T-helper 2 cell treated with Interferon-gamma antibody and Interleukin-4, amounts not matched to agents 5 μg/mL and 100 μg/mL, for 36 hours (primary cell): Measurements from ENCODE around the gene SZRD1.
"Not testable (repeated sequence)": the region's sequence is repeated elsewhere in the genome, so short reads cannot be mapped to it uniquely, and the experiment has no call there.

Experiments
- DNase-seq: peaks from one replicate; pipeline ENCODE4 v3.0.0; 2021; ENCODE audit warnings: low spot score
- H3K27ac Mint-ChIP-seq: one replicate; pipeline ENCODE4 v1.8.0; 2021; ENCODE audit warnings: mild to moderate bottlenecking, mixed read lengths
- H3K27me3 Mint-ChIP-seq: one replicate; pipeline ENCODE4 v1.8.0; 2021; ENCODE audit warnings: low read depth, mixed read lengths
- H3K36me3 Mint-ChIP-seq: one replicate; pipeline ENCODE4 v1.8.0; 2021; ENCODE audit warnings: low read depth, mixed read lengths
- H3K4me1 Mint-ChIP-seq: one replicate; pipeline ENCODE4 v1.8.0; 2021; ENCODE audit warnings: low read depth, mixed read lengths
- H3K4me3 Mint-ChIP-seq: one replicate; pipeline ENCODE4 v1.8.0; 2022; ENCODE audit warnings: mild to moderate bottlenecking, moderate library complexity, mixed read lengths
- H3K9me3 Mint-ChIP-seq: one replicate; pipeline ENCODE4 v1.8.0; 2021; ENCODE audit warnings: mixed read lengths

SZRD1 gene, protein sequence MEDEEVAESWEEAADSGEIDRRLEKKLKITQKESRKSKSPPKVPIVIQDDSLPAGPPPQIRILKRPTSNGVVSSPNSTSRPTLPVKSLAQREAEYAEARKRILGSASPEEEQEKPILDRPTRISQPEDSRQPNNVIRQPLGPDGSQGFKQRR

DNA sequence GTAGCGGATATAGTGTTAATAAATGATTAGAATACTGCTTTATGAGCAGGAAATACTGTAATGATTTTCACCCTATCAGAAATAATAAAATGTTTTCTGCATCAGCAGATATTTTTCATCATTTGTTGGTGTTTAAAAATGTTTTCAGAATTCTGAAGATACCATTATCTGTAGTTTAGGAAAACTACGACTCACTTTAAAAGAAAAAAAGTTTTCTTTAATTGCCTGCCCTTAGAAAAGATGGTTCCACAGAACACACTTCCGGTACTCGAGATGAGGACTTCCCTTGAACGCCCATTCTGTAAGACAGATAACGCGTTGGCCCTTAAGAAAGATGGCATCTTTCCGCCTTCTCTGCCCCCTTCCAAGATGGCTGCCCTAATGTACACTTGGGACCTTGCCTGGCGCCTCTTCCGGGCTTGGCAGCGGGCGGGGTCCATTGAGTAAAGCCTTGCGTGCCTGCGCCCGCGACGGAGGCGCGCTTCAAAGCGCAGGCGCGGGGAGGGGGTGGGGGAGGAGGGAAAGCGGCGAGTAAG is at the start of gene SZRD1:
TSS of gene SZRD1 (plus strand) at position 521 of the 536 bp plus-strand sequence. CDS start 16 bp downstream, outside the sequence.
- H3K27me3 Mint-ChIP-seq, result no peaks in the 10 kb centered on the region
- H3K4me3 Mint-ChIP-seq, result peak within 1 kb of the TSS; percentile 96
- no peaks in the 10 kb centered on the region for H3K9me3 Mint-ChIP-seq
- H3K4me1 Mint-ChIP-seq, result peaks cover 33% of the 10 kb centered on the region
- DNase-seq, result peak; percentile 96
- peaks cover 18% of the 10 kb centered on the region for H3K36me3 Mint-ChIP-seq
- peak within 1 kb of the TSS; percentile 100 for H3K27ac Mint-ChIP-seq

DNA sequence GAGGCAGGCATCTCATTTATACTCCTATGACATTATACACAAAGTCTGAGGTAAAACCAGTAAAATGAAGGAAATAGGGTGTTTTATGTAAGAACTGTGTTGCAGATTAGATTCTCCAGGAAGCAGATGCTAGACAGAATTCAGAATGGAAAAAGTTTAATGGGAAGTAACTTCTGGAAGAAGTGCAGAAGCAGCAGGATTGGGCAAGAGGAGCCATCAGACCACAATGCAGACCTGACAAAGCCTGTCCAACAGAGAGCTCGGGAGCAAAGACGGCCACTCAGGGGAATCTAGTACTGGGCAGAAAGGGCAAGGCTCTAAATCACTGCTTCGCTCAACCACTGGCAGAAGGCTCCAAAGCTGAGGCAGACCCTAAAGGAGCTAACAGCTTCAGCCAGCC is 48.5 kb upstream of the SZRD1 start:
- H3K4me3 Mint-ChIP-seq, result no peak overlapping the region
- H3K4me1 Mint-ChIP-seq, result no peaks in the 10 kb centered on the region
- no peak for DNase-seq
- no peaks in the 10 kb centered on the region for H3K27me3 Mint-ChIP-seq
- no peak overlapping the region for H3K27ac Mint-ChIP-seq
- H3K9me3 Mint-ChIP-seq, result no peaks in the 10 kb centered on the region
- H3K36me3 Mint-ChIP-seq, result peaks cover 11% of the 10 kb centered on the region

DNA sequence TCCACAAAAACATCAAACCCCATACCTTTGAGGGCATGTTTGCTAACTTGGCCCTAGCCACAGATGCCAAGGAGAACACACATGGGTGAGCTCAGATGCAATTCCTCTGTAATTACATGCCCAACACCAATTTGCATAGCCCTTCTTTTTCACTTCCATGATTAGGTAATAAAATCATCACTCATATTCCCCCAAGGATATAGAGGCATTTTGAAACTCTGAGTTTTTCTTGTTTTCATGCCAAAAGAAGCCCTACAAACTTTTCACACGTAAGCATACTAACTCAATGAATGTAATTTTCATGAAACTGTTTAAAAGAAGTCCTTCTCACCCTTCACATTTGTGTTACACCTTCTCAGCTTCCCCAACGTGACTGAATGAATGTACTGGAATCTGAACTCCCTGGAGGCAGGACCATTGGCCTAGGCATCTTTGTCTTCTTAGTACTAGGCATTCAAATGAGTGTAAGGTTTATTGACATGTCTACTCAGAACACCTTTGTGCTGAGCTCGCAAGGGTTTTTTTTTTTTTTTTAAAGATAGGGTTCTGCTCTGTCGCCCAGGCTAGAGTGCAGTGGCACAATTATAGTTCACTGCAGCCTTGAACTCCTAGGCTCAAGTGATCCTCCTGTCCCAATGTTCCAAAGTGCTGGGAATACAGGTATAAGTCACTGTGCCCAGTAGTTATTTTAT is 45.7 kb upstream of the SZRD1 start:
- H3K36me3 Mint-ChIP-seq, result peaks cover 2% of the 10 kb centered on the region
- no peak for DNase-seq
- H3K4me1 Mint-ChIP-seq, result no peaks in the 10 kb centered on the region
- no peaks in the 10 kb centered on the region for H3K9me3 Mint-ChIP-seq
- no peak overlapping the region for H3K4me3 Mint-ChIP-seq
- no peaks in the 10 kb centered on the region for H3K27me3 Mint-ChIP-seq
- H3K27ac Mint-ChIP-seq, result no peak overlapping the region

DNA sequence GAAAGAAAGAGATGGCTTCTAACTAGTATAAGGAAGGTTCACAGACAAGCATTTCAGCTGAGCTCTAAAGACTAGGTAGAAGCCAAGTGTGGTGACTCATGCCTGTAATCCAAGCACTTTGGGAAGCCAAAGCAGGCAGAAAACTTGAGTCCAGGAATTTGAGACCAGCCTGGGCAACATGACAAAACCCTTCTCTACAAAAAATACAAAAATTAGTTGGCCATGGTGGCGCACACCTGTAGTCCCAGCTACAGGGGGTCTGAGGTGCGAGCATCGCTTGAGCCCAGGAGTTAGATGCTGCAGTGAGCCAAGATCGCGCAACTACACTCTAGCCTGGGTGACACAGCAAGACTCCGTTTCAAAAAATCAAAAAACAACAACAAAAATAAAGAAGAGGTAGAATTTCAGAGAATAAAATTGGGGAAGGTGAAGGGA is 42.6 kb upstream of the SZRD1 start:
- Mint-ChIP-seq H3K36me3 (peaks cover 6% of the 10 kb centered on the region), H3K4me3 (no peak overlapping the region), H3K4me1 (peaks cover 3% of the 10 kb centered on the region), H3K27me3 (no peaks in the 10 kb centered on the region), H3K9me3 (no peaks in the 10 kb centered on the region), H3K27ac (no peak overlapping the region)
- no peak for DNase-seq

DNA sequence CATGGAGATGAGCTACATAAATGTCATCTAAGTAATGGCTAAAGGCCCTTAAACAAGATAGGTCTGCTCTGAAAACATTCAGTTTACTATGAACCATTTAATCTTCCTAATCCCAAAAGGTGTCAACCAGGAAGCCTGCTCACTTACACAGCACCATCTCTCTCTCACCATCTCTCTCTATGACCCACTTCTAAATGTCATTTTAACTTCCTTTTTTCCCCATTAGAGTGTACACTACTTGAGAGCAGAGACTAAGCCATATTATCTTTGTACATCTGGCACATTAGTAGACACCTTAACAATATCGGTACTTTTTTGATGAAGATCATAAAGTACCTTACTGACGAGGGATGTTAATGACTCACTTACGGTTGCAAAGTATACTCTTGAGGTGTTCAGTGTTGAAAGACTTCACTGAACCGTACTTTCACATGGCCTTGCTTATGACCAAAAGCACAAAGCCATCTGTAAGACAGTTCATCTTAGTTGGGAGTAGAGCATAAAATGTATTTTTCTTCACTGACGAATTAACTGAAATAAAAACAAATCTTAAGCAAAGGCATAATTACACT is 40.1 kb upstream of the SZRD1 start:
- Mint-ChIP-seq H3K36me3 (peaks cover 6% of the 10 kb centered on the region), H3K27ac (no peak overlapping the region), H3K4me3 (no peak overlapping the region), H3K27me3 (no peaks in the 10 kb centered on the region), H3K4me1 (peaks cover 3% of the 10 kb centered on the region), H3K9me3 (no peaks in the 10 kb centered on the region)
- DNase-seq, result no peak

DNA sequence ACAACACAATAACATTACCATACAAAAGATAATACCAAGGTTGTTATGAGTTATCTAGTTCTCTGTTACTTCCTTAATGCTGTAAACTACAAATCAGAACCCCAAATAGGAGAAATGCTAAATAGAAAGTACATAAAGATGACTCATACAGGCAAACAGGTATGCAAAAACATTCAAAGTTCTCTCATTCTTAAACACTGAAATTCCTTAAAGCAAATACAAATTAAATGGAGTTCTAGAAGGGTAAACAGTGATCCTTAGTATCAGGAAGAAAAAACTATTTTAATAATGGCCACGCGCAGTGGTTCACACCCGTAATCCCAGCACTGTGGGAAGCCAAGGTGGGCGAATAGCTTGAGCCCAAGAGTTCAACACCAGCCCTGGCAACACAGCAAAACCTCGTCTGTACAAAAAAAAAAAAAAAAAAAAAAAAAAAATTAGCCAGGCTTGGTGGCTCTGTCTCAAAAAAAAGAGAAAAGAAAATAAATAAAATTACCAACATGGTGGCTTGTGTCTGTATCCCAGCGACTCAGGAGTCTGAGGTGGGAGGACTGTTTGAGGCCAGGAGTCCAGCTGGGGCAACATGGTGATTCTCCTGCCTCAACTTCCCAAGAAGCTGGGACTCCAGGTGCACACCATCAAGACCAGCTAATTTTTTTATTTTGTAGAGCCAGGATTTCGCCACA is 32.2 kb upstream of the SZRD1 start:
- H3K9me3 Mint-ChIP-seq, result no peaks in the 10 kb centered on the region
- H3K4me3 Mint-ChIP-seq, result no peak overlapping the region
- no peak overlapping the region for H3K27ac Mint-ChIP-seq
- H3K27me3 Mint-ChIP-seq, result no peaks in the 10 kb centered on the region
- no peak for DNase-seq
- H3K36me3 Mint-ChIP-seq, result peaks cover 4% of the 10 kb centered on the region
- H3K4me1 Mint-ChIP-seq, result peaks cover 12% of the 10 kb centered on the region

DNA sequence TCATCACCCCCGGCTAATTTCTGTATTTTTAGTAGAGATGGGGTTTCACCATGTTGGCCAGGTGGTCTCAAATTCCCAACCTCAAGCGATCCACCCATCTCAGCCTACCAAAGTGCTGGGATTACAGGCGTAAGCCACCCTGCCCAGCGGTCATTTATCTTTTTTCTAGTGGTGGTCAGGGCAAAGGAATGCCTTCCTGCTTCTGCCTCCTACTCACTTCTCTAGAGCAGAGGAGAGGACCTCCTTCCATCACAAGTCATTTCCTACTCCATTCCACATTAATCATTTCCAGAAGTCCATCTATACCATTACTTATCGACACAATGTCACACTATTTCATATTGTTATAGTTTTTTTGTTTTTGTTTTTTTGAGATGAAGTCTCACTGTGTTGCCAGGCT is 28.1 kb upstream of the SZRD1 start:
- Mint-ChIP-seq H3K9me3 (no peaks in the 10 kb centered on the region), H3K27me3 (no peaks in the 10 kb centered on the region), H3K27ac (no peak overlapping the region), H3K4me1 (peaks cover 14% of the 10 kb centered on the region), H3K36me3 (peaks cover 7% of the 10 kb centered on the region), H3K4me3 (no peak overlapping the region)
- no peak for DNase-seq

DNA sequence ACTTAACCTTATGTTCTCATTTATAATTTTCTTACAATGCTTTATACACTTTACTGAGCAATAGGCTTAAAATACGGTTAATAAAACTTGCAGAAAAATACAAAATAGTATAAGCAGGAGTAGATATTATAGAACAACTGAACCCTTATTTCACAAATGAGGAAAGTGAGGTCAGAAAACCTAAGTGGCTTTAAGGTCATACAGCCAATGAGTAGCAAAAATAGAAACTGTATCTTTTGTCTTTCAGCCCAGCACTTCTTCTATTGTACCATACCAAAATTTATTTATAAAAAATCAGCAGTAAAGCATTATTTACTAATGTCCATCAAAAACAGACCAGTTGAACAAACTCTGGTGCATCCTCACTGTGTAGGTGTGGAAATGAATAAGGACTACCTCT is 26.4 kb upstream of the SZRD1 start:
- Mint-ChIP-seq H3K4me3 (no peak overlapping the region), H3K27me3 (no peaks in the 10 kb centered on the region), H3K9me3 (no peaks in the 10 kb centered on the region), H3K4me1 (peaks cover 8% of the 10 kb centered on the region), H3K27ac (no peak overlapping the region), H3K36me3 (peaks cover 4% of the 10 kb centered on the region)
- no peak for DNase-seq

DNA sequence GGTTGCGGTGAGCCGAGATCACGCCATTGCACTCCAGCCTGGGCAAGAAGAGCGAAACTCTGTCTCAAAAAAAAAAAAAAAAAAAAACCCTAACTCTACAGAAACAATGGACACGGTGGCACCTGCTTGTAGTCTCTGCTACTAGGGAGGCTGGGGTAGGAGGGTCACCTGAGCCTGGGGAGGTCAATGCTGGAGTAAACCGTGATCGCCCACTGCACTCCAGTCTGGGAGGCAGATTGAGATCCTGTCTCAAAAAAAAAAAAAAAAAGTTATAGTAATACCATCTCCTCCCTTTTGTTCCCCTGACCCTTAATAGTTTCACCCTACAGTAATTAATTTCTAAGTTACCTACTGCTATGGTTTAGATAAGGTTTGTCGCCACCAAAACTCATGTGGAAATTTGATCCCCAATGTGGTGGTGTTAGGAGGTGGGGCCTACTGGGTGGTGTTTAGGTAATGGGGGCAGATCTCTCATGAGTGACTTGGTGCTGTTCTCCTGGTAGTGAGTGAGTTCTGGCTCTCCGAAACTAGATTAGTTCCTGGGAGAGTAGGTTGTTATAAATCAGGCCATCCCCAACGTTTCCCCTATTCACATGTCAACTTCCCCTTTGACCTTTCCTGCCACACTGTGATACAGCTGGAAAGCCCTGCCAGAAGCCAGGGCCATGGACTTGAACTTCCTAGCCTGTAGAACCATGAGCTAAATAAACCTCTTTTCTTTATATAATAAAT is 24.5 kb upstream of the SZRD1 start:
- Mint-ChIP-seq H3K9me3 (no peaks in the 10 kb centered on the region), H3K36me3 (peaks cover 4% of the 10 kb centered on the region), H3K4me1 (peaks cover 5% of the 10 kb centered on the region), H3K27me3 (no peaks in the 10 kb centered on the region), H3K27ac (no peak overlapping the region), H3K4me3 (no peak overlapping the region)
- no peak for DNase-seq

DNA sequence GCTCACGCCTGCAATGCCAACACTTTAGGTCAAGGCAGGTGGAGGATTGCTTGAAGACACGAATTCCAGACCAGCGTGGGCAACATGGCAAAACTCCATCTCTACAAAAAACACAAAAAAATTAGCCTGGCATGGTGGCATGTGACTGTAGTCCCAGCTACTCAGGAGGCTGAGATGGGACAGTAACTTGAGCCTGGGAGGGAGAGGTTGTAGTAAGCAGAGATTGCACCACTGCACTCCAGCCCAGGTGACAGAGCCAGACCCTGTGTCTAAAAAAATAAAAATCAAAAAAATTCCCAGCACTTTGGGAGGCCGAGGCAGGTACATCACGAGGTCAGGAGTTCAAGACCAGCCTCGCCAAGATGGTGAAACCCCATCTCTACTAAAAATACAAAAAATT is 23.8 kb upstream of the SZRD1 start:
- H3K36me3 Mint-ChIP-seq, H3K4me1 Mint-ChIP-seq, DNase-seq, H3K9me3 Mint-ChIP-seq, H3K27ac Mint-ChIP-seq, H3K4me3 Mint-ChIP-seq, H3K27me3 Mint-ChIP-seq: not testable (repeated sequence)

DNA sequence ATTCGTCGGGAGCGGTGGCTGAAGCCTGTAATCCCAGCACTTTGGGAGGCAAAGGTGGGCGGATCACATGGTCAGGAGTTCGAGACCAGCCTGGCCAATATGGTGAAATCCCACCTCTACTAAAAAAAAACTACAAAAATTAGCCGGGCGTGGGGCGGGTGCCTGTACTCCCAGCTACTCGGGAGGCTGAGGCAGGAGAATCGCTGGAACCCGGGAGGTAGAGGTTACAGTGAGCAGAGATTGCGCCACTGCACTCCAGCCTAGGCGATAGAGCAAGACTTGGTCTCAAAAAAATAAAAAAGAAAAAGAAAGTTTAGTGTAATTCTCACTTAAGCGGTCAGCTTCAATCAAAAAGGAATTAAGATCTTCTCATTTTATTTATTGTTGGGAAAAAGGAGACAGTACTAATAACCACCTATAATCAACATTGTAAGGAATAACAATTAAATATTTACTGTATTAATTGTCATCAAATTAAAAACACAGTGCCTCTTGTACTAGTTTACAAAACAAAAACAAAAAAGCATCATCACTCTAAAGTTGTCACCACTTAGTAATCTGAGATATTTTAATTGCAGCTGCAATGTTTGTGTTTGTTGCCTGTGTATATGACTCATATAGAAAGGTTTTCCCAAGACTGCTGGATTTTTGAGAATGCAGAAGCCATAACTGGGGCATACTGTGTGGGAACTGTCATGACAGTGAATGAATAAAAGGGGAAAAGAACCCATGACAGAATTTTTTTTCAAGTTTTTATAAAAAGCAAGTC is 18.4 kb upstream of the SZRD1 start:
- peaks cover 9% of the 10 kb centered on the region for H3K36me3 Mint-ChIP-seq
- H3K9me3 Mint-ChIP-seq, result no peaks in the 10 kb centered on the region
- H3K27ac Mint-ChIP-seq, result no peak overlapping the region
- H3K4me3 Mint-ChIP-seq, result no peak overlapping the region
- DNase-seq, result no peak
- H3K4me1 Mint-ChIP-seq, result peaks cover 21% of the 10 kb centered on the region
- no peaks in the 10 kb centered on the region for H3K27me3 Mint-ChIP-seq

DNA sequence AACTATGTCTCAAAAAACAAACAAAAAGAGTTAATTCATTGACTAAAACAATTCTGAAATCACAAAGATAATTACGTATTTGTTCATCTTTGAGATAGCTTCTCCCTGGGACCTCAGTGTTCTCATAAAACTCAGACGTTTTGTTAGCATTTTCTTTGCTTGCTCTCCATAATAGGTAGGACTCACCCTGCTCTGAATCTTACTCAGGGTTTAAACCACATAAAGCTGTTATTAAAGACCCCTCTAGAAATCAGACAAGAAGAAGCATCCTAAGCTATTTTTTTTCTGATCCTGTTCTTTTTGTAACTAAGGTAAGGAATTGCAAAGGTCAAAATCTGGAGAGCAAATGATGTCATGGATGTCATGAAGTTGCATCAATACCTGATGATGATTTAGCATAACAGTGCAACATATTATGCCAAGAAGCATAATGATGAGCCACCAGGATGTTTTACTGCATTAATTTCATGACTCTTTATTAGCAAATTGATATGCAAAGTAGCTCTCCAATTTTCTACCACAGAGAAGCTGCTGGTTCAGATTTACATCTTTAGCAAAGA is 17.1 kb upstream of the SZRD1 start:
- peaks cover 21% of the 10 kb centered on the region for H3K4me1 Mint-ChIP-seq
- H3K27ac Mint-ChIP-seq, result no peak overlapping the region
- no peak for DNase-seq
- H3K27me3 Mint-ChIP-seq, result no peaks in the 10 kb centered on the region
- no peaks in the 10 kb centered on the region for H3K9me3 Mint-ChIP-seq
- H3K4me3 Mint-ChIP-seq, result peak overlapping the region; percentile 32
- H3K36me3 Mint-ChIP-seq, result peaks cover 9% of the 10 kb centered on the region
